Endometrial microvascular endothelial cells (primary cell): ENCODE results near the gene CTPS1. TPM values are rescaled to one million over a fixed set of nuclear protein-coding genes. Genes with fewer than 3 reads are reported as not detected.

Experiments
- in situ Hi-C: cut with HindIII; loops from 2 replicates; pipeline ENCODE4 v1.10.0; 2017; ENCODE audit warnings: low sequenced_read_pairs, low pct_unique_long_range_greater_than_20kb; ENCODE audit errors: inconsistent ontology term
- total RNA-seq: library from RNA; depleted of rRNA; stranded (reverse); fragments of >200 nt; gene quantifications from one replicate; pipeline ENCODE4 v1.2.3, GENCODE V29; 2015; ENCODE audit errors: inconsistent ontology term

CTPS1 gene
- total RNA-seq, 1 donor from 2014 or later: 48.7 TPM

GRCh38 chr1:41017141-41018017 lies 37.9 kb downstream of the CTPS1 start:
- in situ Hi-C loops: no loop called here

- in situ Hi-C loops: no loop called here
These were observed 38.5 kb downstream of the CTPS1 start for GRCh38 chr1:41018018-41018410.

- in situ Hi-C loops: no loop called here
These were observed 39.9 kb downstream of the CTPS1 start for GRCh38 chr1:41019353-41019745.

- in situ Hi-C loops: no loop called here
These were observed 40.6 kb downstream of the CTPS1 start for GRCh38 chr1:41020109-41020576.

GRCh38 chr1:41020654-41021053 lies 41.2 kb downstream of the CTPS1 start:
- in situ Hi-C loops: no loop called here

GRCh38 chr1:41021526-41022308 lies 42.2 kb downstream of the CTPS1 start, which contains the start of gene SLFNL1:
Gene SLFNL1, minus strand, starts transcription at chr1:41021725. Its CDS starts 1,065 bp downstream, at chr1:41020660.
- in situ Hi-C loops: no loop called here

- in situ Hi-C loops: no loop called here
These were observed 42.9 kb downstream of the CTPS1 start for GRCh38 chr1:41022424-41022823.

GRCh38 chr1:41023279-41023990 lies 43.9 kb downstream of the CTPS1 start:
- in situ Hi-C loops: no loop called here

- in situ Hi-C loops: no loop called here
These were observed 45.5 kb downstream of the CTPS1 start for GRCh38 chr1:41024953-41025352.

- in situ Hi-C loops: no loop called here
These were observed 46.7 kb downstream of the CTPS1 start for GRCh38 chr1:41025979-41026819.

GRCh38 chr1:41028034-41028642 lies 48.6 kb downstream of the CTPS1 start:
- in situ Hi-C loops: no loop called here

- in situ Hi-C loops: no loop called here
These were observed 51.5 kb downstream of the CTPS1 start for GRCh38 chr1:41030872-41031616.

GRCh38 chr1:41032147-41032546 lies 52.7 kb downstream of the CTPS1 start:
- in situ Hi-C loops: no loop called here

GRCh38 chr1:41033272-41033671 lies 53.8 kb downstream of the CTPS1 start:
- in situ Hi-C loops: no loop called here

GRCh38 chr1:41037116-41037903 lies 57.8 kb downstream of the CTPS1 start:
- in situ Hi-C loops: no loop called here

- in situ Hi-C loops: no loop called here
These were observed 58.6 kb downstream of the CTPS1 start for GRCh38 chr1:41038110-41038509.
